GM18511 (cell line): ENCODE data around the gene COPZ2.
"Not testable (repeated sequence)": the region's sequence is repeated elsewhere in the genome, so short reads cannot be mapped to it uniquely, and the experiment has no call there.

Experiments
- ATAC-seq: cut with Tn5 transposase; IDR thresholded peaks from one replicate; pipeline ENCODE4 v1.9.1; 2021; ENCODE audit warnings: mild to moderate bottlenecking, moderate library complexity; ENCODE audit not compliant: unreplicated experiment

Gene COPZ2

DNA sequence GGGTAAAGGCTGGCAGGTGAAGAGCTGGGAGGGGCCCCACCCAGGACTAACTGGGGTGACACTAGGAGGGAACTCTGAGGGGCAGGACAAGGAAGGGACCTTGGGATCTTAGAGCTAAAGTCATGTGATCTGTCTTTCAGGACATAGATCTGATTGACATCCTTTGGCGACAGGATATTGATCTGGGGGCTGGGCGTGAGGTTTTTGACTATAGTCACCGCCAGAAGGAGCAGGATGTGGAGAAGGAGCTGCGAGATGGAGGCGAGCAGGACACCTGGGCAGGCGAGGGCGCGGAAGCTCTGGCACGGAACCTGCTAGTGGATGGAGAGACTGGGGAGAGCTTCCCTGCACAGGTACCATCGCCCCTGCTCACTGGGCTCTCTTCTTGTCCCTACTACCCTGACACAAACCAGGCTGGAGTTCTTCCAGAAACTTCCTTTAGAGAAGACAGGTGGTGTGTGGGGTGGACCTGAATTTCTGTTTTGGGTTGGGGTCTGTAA, 18.7 kb upstream of the COPZ2 start:
- no peak for ATAC-seq

GRCh38 chr17:48055531-48056245, 18.1 kb upstream of the COPZ2 start:
- ATAC-seq: no peak

DNA sequence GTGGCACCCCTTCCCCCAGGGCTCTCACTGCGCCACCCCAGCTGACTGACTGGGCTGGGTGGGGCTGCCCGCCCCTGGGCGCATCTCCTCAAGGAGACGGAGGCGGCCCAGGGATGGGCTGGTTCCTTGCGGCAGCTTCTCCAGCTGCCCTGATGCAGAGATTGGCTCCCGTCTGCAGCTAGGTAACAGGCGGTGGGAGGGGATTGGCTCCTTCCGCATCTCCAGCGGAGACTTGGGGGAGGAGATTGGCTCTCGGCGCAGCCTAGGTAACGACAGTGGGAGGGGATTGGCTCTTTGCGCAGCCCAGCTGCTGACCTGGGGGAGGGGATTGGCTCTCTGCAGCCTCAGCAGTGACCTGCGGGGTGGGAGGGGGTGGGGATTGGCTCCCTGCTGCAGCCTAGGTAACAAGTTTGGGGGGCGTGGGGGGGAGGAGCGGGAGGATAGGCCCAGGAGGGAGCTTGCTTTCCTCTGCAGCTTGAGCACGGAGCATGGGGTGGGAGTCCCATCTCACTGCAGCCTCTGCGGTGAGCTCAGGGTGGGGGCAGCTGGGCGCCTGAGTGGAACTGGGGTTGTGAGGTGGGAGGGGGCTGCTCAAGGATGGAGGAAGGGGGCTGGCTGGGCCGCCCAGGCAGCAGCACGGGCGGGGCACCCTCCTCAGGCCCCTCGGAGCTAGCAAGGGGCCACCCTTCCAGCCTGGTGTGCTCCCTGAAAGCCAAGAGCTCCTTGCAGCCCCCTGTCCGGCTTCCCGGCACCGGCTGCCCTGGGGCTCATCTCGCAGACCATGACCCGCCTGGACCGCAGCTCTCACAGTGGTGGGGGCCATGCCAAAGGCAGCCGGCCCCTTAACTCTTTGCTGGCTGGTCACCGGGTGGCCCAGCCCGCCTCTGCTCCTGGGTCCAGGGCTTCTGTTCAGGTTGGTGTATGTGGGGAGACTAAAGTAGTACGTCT, 16.9 kb upstream of the COPZ2 start:
- no peak for ATAC-seq

GRCh38 chr17:48053758-48054237, 16.2 kb upstream of the COPZ2 start:
- no peak for ATAC-seq

DNA sequence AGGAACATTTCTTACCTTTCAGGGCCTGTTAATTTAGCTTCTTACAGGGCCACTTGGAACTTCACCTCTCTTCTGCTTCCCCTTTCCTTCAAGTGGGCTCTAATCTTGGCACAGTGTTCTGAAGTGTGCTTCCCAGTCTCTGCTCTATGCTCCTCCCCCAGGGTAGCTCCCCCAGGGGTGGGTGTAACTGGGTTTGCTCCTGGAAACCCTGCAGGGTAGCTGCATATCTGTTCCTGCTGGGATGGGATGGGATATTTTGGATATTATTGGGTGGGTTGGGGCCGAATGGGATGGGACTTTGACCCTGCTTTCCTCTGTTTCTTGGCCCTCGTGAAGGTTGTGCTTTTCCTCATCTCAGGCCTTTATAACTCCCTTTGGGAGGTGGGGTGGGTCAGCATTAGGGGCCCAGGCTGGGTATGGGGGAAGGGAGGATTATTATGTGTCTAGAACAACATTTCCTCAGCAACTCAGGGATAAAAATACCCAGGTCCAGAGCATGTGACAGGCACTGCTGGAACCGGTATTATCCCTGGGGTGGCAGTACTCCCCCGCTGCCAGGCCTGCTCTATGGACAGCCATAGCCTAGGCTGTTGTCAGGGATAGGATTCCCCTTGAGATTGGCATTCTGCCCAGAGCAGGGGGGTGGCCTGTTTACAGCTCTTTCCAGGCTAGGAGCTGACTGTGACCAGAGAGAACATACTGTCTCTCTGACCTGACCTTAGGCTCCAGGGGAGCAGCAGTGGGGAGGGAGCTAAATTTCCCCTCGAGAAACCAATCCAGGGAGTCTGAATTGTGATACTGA, 15.6 kb upstream of the COPZ2 start:
- ATAC-seq: no peak

DNA sequence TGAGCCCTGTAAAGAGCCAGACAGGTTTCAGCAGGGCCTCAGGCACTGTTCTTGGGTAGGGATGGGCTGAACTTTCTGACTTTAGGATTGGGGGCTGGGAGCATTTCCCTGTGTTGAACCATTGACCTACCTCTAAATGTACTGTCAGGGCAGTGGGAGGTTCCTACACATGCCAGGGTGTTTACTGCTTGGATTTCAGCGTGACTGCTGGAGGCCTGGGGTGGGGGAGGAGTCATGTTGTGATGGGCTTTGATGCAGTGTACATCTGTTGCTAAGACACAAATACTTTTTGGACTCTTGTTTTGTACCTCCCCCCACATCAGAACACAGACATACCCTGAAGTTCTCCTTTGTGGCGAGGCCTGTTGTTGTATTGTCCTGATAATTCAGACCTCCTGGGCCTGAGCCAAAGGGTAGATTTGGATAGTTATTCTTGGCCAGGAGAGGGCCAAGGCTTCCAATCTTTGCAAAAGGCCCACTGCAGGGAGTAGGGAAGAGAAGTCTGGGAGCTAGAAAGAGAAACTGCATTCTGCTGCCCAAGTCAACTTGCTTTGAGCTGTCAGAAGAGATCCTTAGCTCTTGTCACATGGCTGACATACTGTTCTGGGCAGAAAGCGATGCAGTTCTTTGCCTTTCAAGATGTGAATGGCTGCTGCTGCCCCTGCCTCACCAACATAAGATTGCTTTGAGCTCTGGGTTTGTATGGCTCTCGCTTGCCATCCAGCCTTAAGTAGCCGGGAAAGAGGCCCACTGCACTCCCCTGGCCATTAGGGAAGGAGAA, 14.3 kb upstream of the COPZ2 start:
- no peak for ATAC-seq

DNA sequence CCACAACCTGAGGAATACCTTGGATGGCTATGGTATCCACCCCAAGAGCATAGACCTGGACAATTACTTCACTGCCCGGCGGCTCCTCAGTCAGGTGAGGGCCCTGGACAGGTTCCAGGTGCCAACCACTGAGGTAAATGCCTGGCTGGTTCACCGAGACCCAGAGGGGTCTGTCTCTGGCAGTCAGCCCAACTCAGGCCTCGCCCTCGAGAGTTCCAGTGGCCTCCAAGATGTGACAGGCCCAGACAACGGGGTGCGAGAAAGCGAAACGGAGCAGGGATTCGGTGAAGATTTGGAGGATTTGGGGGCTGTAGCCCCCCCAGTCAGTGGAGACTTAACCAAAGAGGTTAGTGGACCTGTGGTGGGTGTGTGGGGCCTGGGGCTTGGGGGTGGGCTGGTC, 13.7 kb upstream of the COPZ2 start:
- ATAC-seq: no peak

- ATAC-seq: peak; percentile 45
Observed at GRCh38 chr17:48048384-48049126, 11.0 kb upstream of the COPZ2 start.

- peak; percentile 93 for ATAC-seq
Observed at GRCh38 chr17:48047741-48048383, 10.3 kb upstream of the COPZ2 start, which contains the start of gene NFE2L1. NFE2L1 (plus strand) TSS chr17:48048359; CDS start chr17:48051119, 2,760 bp downstream.

- ATAC-seq: no peak
Observed at GRCh38 chr17:48047113-48047740, 9.6 kb upstream of the COPZ2 start.

DNA sequence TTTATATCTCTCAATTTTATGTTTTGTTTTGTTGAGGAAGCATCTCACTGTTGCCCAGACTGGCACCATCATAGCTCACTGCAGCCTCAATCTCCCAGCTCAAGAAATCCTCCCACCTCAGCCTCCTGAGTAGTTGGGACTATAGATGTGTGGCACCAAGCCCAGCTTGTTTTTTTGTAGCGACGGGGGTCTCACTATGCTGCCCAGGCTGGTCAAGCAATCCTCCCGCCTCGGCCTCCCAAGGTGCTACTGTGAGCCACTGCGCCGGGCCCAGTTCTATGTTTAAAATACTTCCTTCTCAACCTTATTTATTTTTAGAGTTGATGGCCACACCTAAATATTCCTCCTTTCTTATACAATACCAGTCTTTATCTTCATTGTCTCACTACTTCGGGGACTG, 8.7 kb upstream of the COPZ2 start:
- no peak for ATAC-seq

GRCh38 chr17:48045316-48046001, 7.9 kb upstream of the COPZ2 start:
- ATAC-seq: no peak

DNA sequence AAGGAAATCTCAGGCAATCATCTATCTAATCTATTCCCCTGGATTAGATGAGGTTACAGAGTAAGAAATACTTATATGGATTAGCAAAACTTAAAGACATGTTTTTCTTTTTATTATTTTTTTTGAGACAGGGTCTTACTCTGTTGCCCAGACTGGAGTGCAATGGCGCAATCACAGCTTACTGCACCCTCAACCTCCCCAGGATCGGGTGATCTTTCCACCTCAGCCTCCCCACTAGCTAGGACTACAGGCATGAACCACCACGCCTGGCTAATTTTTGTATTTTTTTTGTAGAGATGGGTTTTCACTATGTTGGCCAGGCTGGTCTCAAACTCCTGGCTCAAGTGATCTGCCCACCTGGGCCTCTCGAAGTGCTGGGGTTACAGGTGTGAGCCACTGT, 7.3 kb upstream of the COPZ2 start:
- no peak for ATAC-seq

DNA sequence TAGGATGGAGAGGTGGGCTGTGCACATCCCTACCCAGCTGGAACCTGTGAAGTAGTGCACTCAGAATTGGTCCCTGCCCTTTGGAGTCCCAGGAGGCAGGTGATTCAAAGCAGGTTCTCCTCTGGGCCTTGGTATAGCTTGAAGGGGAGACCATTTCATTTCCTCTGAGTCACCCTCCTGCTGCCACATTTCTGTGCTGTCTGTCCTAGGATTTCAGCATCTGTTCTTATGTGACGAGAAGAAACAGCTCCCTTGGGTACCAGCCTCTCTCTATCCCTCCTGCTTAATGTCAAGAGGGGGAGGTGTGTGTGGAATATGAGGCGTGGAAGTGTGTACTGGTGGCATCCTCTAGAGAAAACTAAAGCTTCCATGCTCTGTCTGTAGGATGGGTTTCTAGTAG, 5.6 kb upstream of the COPZ2 start:
- ATAC-seq: no peak

DNA sequence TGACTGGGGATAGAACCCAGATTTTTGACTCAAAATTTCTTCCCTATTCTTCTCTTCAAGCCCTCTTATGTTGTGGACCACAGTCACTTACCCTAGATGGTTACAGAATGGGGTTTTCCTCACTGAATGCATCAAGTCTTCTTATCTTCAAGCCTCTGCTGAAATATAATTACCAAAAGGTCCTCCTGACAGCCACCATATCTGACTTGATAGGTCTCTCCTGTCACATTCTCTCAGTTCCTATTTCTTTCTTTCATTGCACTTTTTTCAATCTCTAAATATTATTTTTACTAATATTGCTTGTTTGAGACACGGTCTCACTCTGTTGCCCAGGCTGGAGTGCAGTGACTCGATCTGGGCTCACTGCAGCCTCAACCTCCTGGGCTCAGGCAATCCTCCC, 1.1 kb upstream of the COPZ2 start:
- no peak for ATAC-seq

DNA sequence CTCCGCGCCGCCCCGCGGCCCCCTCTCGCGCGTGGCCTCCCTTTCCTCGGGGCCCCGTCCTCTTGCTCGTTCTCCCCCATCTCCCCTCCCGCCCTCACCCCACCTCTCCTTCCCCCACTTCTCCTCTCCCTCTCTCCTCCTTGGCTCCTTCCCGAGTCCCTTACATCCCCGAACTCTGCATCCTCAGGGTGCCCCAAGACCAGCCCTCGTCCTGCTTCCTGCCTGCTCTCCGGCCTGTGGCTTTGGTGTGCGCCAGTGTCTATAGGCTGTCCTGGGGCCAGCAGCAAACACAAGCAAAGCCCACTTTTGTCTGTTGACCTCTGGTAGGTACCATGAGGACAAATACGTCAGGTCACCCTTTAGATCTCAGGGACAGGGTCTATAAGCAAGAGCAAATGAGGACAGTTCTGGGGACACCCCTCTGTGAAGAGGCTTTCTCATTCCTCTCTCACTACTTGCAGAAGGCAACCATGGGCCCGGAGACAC, 284 bp upstream of the COPZ2 start:
- no peak for ATAC-seq

DNA sequence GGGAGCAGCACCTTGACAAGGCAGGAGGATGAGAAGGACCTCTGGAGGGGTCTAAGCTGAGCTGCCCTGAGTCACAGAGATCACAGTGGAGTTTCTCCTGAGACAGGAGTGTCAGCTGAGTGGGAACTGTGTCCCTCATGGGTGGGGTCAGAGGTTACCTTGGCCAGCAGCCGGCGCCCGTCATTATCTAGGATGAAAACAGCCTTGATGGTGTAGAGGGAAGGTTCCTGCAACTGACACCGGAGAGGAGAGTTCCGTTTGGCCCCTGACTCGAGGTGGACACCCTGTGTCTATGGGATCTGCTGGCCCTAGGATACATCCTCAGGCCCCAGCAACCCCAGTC, 933 bp downstream of the COPZ2 start:
- no peak for ATAC-seq

DNA sequence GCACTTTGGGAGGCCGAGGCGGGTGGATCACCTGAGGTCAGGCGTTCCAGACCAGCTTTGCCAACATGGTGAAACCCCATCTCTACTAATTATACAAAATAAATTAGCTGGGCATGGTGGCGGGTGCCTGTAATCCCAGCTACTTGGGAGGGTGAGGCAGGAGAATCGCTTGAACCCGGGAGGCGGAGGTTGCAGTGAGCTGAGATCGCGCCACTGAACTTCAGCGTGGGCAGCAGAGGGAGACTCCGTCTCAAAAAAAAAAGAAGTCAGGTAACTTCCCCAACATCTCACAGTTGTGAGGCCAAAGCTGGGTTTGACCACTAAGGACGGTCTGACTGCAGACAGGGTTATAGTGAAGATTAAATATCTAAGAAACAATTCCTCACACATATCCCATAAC, 2.9 kb downstream of the COPZ2 start:
- ATAC-seq: not testable (repeated sequence)
